GM11168 (cell line): ENCODE measurements around the gene FLCN.

ENCODE experiments used
- in situ Hi-C: fragments of 300-500 bp; cut with MboI; formaldehyde crosslinking; loops from one replicate; pipeline ENCODE4 v1.12.0; 2022; ENCODE audit warnings: low sequenced_read_pairs; ENCODE audit not compliant: unreplicated experiment

Gene FLCN

DNA sequence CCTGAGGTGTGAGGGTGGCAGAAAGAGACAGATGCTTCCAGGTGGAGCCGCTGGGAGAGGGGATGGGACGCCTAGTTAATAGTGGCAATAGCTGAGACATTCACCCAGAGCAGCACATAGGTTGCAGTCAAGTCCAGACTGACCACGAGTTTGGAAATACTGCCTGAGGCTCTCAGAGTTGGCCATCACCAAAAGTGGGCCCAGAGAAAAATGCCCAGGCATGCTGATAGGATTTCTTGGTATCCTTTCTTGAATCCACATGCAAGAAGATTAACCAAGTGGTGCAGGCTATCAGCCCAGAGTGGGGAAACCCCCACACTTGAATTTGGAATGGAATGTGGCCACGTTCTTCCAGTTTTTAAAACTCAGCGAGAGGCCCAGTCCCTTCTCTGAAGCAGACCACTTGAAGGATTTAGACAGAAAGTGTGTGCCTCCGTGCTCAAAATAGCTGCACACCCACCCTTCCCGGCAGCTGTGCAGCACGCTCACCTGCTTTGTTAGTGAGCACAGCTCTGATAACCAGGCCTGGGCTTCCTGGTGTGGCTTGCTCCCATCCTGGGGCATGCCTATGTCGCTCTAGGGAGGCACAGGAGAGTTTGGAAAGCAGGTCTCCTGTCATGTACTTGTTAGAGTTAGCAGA lies 66.5 kb downstream of the FLCN start:
- in situ Hi-C loops = no loop called here

DNA sequence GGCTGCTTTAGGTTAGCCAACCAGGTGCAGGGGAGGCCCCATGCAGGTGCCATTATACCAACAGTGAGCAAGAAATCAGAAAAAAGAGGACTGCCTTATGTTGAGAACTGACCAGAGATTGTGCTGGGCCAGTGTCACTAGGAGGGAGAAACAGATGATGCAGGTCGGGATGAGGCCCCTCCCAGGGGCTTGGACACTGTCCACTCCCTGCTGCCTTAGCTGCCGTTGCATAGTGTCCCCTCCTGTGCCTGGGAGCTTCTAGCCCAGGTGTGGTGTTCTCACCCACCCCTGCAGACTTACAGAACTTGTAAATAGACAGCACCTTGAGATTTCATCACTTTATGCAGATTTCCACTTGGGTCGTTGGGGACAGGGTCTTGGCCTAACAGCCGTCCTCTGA lies 67.6 kb downstream of the FLCN start:
- in situ Hi-C loops = no loop called here

DNA sequence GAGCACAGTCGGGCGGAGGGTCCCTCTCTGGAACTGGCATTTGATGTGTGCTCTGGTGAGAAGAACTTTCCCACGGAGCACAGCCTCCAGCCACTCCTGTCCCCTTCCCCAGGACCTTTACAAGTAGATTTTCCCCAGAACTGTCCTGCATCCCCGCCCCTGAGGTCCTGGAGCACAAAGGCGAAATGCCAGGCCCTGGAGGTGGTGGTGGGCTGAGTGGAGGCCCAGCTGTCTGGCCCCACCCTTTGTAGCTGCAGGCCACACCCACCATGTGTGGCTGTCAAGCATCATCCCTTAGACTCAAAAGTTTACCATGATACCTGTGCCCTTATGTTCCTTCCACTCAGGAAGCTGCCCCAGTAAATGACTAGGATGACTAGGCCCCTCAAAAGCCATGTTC lies 68.6 kb downstream of the FLCN start:
- in situ Hi-C loops = no loop called here

DNA sequence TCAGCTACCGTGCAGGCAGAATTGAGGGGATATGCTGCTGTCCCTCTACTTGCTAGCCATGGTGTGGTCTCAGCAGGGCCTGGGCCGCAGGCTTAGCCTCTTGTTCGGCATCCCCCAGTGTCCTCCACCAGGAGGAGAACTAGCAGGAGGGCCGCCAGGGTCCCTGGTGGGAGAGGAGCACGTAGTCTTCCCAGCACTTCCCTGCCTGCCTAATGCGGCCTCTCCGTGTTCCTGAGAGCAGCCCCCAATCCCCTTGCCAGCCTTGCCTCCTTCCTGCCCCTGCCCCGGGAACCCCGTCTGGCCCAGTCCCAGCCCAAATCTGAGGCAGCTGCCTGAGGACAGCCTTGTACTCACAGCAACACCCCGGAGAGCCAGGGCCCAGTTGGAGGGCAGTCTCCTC lies 69.0 kb downstream of the FLCN start:
- in situ Hi-C loops = no loop called here

DNA sequence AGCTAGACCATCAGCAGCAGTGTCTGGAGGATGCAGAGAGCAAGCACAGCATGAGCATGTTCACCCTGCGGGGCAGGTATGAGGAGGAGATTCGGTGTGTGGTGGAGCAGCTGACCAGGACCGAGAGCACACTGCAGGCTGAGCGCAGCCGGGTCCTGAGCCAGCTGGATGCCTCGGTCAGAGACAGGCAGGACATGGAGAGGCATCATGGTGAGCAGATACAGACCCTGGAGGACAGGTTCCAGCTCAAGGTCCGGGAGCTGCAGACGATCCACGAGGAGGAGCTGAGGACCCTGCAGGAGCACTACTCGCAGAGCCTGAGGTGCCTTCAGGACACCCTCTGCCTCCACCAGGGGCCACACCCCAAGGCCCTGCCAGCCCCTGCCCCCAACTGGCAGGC lies 69.6 kb downstream of the FLCN start:
- in situ Hi-C loops = no loop called here

DNA sequence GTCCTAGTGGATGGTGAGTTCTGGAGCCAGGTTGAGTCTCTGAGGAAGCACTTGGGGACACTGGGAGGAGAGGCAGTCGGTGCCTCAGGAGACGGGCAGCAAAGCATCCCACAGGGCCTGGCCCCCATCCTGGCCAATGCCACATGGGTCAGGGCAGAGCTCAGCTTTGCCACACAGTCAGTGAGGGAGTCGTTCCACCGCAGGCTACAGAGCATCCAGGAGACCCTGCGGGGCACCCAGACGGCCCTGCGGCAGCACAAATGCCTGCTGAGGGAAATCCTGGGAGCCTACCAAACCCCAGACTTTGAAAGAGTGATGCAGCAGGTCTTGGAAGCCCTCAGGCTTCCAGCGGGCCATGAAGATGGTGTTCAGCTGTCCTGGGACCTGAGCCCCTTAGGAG lies 70.5 kb downstream of the FLCN start:
- in situ Hi-C loops = no loop called here

DNA sequence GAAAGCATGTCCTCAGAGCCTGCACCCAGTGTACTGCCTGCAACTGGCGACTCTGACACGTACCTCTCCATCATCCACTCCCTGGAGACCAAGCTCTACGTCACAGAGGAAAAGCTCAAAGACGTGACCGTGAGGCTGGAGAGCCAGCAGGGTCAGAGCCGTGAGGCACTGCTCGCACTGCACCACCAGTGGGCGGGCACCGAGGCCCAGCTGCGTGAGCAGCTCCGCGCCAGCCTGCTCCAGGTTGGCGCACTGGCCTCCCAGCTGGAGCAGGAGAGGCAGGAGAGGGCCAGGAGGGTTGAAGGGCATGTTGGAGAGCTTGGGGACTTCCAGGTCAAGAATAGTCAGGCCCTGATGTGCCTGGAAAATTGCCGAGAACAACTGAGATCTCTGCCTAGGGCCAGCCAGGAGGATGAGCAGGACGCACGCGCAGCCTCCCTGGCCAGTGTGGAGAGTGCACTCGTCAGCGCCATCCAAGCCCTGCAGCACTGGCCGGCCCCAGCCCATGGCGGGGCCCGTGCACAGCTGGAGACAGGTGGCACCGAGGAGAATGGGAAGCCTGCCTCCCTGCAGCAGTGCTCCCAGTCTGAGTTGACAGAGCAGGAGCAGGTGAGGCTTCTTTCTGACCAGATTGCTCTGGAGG lies 71.2 kb downstream of the FLCN start:
- in situ Hi-C loops = no loop called here

DNA sequence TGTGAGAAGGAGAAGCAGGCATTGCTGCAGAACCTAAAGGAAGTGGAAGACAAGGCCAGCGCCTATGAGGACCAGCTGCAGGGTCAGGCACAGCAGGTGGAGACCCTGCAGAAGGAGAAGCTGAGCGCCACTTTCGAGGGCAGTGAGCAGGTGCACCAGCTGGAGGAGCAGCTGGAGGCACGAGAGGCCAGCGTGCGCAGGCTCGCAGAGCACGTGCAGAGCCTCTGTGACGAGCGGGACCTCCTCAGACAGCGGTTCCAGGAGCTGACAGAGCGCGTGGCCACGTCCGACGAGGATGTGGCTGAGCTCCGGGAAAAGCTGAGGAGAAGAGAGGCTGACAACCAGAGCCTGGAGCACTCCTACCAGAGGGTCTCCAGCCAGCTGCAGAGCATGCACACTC lies 72.3 kb downstream of the FLCN start:
- in situ Hi-C loops = no loop called here

DNA sequence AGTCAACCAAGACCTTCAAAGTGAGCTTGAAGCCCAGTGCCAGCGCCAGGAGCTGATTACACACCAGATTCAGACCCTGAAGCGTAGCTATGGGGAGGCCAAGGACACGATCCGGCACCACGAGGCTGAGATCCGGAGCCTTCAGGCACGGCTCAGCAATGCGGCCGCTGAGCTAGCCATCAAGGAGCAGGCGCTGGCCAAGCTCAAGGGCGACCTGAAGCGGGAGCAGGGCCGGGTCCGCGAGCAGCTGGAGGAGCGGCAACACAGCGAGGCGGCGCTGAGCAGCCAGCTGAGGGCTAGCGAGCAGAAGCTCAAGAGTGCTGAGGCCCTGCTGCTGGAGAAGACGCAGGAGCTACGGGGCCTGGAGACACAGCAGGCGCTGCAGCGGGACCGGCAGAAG lies 72.8 kb downstream of the FLCN start:
- in situ Hi-C loops = no loop called here
